CD4-positive, alpha-beta T cell treated with Interleukin-10 for 1 hour (primary cell): ENCODE results near the gene MUL1.
"Not testable (repeated sequence)": the region's sequence is repeated elsewhere in the genome, so short reads cannot be mapped to it uniquely, and the experiment has no call there.

Experiments used
- DNase-seq: peaks from one replicate; pipeline ENCODE4 v3.0.0-alpha.2; 2020

Gene MUL1

GRCh38 chr1:20507564-20508410, at the start of gene MUL1:
TSS of gene MUL1 (minus strand) at chr1:20508151. CDS start at chr1:20508024, 127 bp downstream.
- peak; percentile 93 for DNase-seq

GRCh38 chr1:20555758-20556120, 47.8 kb upstream of the MUL1 start:
- DNase-seq, result no peak

GRCh38 chr1:20555025-20555757, 47.2 kb upstream of the MUL1 start:
- DNase-seq, result no peak

GRCh38 chr1:20552728-20553445, 44.9 kb upstream of the MUL1 start:
- no peak for DNase-seq

- DNase-seq, result no peak
These were observed 44.2 kb upstream of the MUL1 start, which contains the start of gene FAM43B for GRCh38 chr1:20551945-20552727. TSS of gene FAM43B (plus strand) at chr1:20552573. CDS start at chr1:20552974, 401 bp downstream.

GRCh38 chr1:20551161-20551560, 43.2 kb upstream of the MUL1 start:
- DNase-seq, result no peak

GRCh38 chr1:20546637-20547036, 38.7 kb upstream of the MUL1 start:
- DNase-seq, result no peak

- no peak for DNase-seq
These were observed 32.3 kb upstream of the MUL1 start for GRCh38 chr1:20540281-20540680.

GRCh38 chr1:20538760-20539551, 31.0 kb upstream of the MUL1 start:
- DNase-seq, result no peak

GRCh38 chr1:20538227-20538626, 30.3 kb upstream of the MUL1 start:
- no peak for DNase-seq

GRCh38 chr1:20534659-20535417, 26.9 kb upstream of the MUL1 start:
- no peak for DNase-seq

- DNase-seq, result no peak
These were observed 25.7 kb upstream of the MUL1 start for GRCh38 chr1:20533635-20534034.

GRCh38 chr1:20530901-20531300, 22.9 kb upstream of the MUL1 start:
- DNase-seq, result no peak

GRCh38 chr1:20530306-20530705, 22.4 kb upstream of the MUL1 start:
- no peak for DNase-seq

- DNase-seq, result no peak
These were observed 20.3 kb upstream of the MUL1 start for GRCh38 chr1:20528221-20528620.

- DNase-seq, result no peak
These were observed 18.3 kb upstream of the MUL1 start for GRCh38 chr1:20526267-20526666.

- peak; percentile 72 for DNase-seq
These were observed 14.3 kb upstream of the MUL1 start for GRCh38 chr1:20521960-20522861.

GRCh38 chr1:20519609-20520262, 11.8 kb upstream of the MUL1 start:
- DNase-seq, result not testable (repeated sequence)
